Neural crest cell (in vitro differentiated cells): ENCODE measurements around the gene R3HDML. TPM values are rescaled to one million over a fixed set of nuclear protein-coding genes. Genes with fewer than 3 reads are reported as not detected.

Experiments used
- DNase-seq: peaks from one replicate; pipeline ENCODE4 v3.0.0; 2021; ENCODE audit warnings: low read depth, mixed read lengths, low spot score
- H3K27ac Mint-ChIP-seq: one replicate; pipeline ENCODE4 v1.8.0; 2021; ENCODE audit warnings: mild to moderate bottlenecking, mixed read lengths; ENCODE audit not compliant: unreplicated experiment
- H3K27me3 Mint-ChIP-seq: 2 replicates; pipeline ENCODE4 v1.8.0; 2021; ENCODE audit warnings: low read depth, mild to moderate bottlenecking, mixed read lengths
- H3K36me3 Mint-ChIP-seq: 2 replicates; pipeline ENCODE4 v1.8.0; 2021; ENCODE audit warnings: low read depth, mild to moderate bottlenecking, mixed read lengths
- H3K4me1 Mint-ChIP-seq: 2 replicates; pipeline ENCODE4 v1.8.0; 2021; ENCODE audit warnings: mixed read lengths
- H3K4me3 Mint-ChIP-seq: one replicate; pipeline ENCODE4 v1.8.0; 2021; ENCODE audit warnings: mild to moderate bottlenecking, mixed read lengths
- H3K9me3 Mint-ChIP-seq: 2 replicates; pipeline ENCODE4 v1.8.0; 2021; ENCODE audit warnings: mixed read lengths
- total RNA-seq: library from RNA; stranded (reverse); gene quantifications from 2 replicates; pipeline ENCODE4 v1.2.1, GENCODE V29; 2021
- TF ChIP-seq, protein P1 (sequence below): fragments of 200-600 bp; sonication (generic); conservative IDR thresholded peaks from 2 replicates; pipeline ENCODE4 v1.5.0; 2021; ENCODE audit warnings: antibody characterized with exemption, mild to moderate bottlenecking

Gene R3HDML
- total RNA-seq, 1 donor from 2014 or later = not detected

DNA sequence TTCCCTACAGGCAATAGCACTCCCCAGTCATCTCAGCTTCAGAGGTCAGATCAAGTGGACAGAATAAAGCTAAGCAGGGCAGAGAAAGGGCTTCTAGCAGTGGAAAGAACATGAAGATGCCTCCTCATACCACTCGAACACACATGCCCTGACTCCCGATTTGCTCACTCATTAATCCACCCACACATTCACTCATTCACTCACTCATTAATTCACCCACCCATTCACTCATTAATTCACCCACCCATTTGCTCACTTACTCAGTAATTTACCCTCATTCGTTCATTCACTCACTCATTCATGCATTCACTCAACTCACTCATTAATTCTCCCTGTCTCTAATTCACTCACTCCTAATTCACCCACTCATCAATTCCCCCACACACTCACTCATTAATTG lies 62.6 kb downstream of the R3HDML start:
- Mint-ChIP-seq H3K27me3 (peaks cover 32% of the 10 kb centered on the region), H3K36me3 (no peaks in the 10 kb centered on the region), H3K4me3 (no peak overlapping the region), H3K4me1 (no peaks in the 10 kb centered on the region), H3K9me3 (peaks cover 1% of the 10 kb centered on the region), H3K27ac (no peak overlapping the region)
- DNase-seq = no peak
- TF ChIP-seq, protein P1, sequence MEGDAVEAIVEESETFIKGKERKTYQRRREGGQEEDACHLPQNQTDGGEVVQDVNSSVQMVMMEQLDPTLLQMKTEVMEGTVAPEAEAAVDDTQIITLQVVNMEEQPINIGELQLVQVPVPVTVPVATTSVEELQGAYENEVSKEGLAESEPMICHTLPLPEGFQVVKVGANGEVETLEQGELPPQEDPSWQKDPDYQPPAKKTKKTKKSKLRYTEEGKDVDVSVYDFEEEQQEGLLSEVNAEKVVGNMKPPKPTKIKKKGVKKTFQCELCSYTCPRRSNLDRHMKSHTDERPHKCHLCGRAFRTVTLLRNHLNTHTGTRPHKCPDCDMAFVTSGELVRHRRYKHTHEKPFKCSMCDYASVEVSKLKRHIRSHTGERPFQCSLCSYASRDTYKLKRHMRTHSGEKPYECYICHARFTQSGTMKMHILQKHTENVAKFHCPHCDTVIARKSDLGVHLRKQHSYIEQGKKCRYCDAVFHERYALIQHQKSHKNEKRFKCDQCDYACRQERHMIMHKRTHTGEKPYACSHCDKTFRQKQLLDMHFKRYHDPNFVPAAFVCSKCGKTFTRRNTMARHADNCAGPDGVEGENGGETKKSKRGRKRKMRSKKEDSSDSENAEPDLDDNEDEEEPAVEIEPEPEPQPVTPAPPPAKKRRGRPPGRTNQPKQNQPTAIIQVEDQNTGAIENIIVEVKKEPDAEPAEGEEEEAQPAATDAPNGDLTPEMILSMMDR = no peak

DNA sequence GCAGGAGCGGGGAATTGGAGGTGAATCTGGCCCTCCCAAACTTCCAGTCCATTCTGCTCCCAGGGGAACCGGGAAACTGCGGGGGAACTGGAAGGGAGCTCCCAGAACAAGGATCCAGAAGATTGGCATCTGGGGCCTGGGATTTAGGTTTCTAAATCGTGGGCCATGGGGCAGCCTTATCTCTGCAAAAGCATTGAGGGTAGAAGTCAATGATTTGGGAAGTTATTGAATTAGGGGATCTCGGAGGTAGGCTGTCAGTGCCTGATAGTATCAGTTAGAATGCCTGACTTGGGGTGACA lies 63.8 kb downstream of the R3HDML start:
- peaks cover 3% of the 10 kb centered on the region for H3K9me3 Mint-ChIP-seq
- peaks cover 32% of the 10 kb centered on the region for H3K27me3 Mint-ChIP-seq
- H3K4me3 Mint-ChIP-seq = no peak overlapping the region
- DNase-seq = no peak
- TF ChIP-seq, protein P1 = no peak
- H3K4me1 Mint-ChIP-seq = no peaks in the 10 kb centered on the region
- H3K36me3 Mint-ChIP-seq = no peaks in the 10 kb centered on the region
- H3K27ac Mint-ChIP-seq = no peak overlapping the region

Other genes starting within 250 kb of the R3HDML start
- gene JPH2, start 149.9 kb upstream of the R3HDML start, total RNA-seq = 0.07 TPM in 1 of 2 replicates, not detected in the other
- gene OSER1, start 126.3 kb upstream of the R3HDML start, total RNA-seq = 26.6 and 29.8 TPM in 2 replicates
- gene GDAP1L1, start 89.7 kb upstream of the R3HDML start, total RNA-seq = 10.0 and 10.9 TPM in 2 replicates
- 6.2 and 6.4 TPM in 2 replicates for gene FITM2, start 25.8 kb upstream of the R3HDML start, total RNA-seq
- gene HNF4A, start 18.7 kb downstream of the R3HDML start, total RNA-seq = not detected in 2 replicates
- gene TTPAL, start 138.8 kb downstream of the R3HDML start, total RNA-seq = 20.6 and 22.3 TPM in 2 replicates
- gene SERINC3, start 185.0 kb downstream of the R3HDML start, total RNA-seq = 31.1 and 32.4 TPM in 2 replicates
- 32.3 and 34.7 TPM in 2 replicates for gene PKIG, start 245.5 kb downstream of the R3HDML start, total RNA-seq